ENCODE data around the gene CFAP45.

The CFAP45 gene

DNA sequence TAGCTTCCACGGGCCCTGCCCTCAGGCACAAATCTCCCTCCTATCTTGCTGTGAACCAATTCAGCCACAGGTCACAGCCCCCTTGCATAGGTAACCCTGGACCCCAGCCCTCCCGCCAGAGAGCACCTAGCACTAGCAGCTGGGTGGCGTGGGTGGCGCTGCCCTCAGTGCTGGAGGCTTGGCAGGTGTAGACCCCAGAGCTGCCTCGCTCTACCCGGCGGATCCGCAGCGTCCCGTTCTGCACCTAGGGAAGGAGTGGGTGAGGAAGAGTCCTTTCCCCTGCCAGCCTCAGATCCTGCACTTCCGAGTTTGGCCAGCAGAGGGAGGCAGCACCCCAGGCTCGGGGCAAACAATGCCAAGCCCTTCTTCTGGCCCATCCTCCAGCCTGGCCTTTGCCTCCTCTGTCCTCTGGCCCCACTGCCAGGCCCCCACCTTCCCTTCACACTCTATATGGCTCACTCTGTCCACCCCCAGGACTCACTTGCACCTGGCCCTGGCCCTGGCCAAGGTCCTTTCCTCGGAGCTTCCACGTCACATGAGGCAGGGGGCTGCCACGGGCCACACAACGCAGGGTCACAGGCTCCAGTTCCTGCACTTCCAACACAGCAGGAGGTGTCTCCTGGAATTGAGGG lies 36.4 kb upstream of the CFAP45 start:
- peak; percentile 44 for DNase-seq

DNA sequence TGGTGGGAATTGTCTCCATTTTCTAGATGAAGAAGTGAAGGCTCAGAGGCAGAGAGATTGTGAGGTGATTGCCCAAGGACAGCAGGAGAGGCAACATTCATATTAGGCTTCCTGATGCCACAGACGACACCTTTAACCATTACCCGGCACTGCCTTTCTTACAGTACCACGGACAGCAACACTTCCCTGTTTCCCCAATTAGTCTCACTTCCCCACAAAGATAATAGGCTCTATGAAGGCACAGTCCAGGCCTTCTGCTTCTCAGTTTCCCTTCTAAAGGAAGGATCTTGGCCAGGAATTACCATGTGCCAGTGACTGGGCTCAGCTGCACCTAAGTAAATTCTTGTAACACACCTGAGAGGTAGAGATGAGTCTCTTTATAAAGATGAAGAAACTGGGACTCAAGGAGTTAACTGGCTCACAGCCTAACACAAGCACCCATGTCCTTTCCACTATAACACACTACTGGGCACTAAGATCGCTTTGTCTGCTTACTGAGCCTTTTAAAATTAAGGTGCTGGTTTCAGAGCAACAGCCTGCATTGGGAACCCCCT lies 35.8 kb upstream of the CFAP45 start:
- no peak for DNase-seq

DNA sequence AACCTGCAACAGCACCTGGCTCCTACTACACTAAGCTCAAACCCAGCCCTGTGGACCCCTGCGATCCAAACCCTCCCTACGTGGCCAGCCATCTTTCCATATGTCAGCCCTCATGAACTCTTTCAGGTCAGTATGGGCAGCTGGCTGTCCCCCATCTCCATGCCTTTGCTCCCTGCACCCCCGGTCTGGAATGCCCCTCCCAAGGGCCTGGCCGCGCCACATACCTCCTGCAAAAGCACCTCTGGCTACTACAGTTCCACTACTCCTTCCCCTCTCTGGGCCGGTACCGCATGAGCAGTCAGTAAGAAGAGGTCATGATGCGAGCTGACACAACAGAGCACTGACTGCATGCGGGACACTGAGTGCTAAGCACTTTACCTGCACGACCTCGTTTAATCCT lies 35.3 kb upstream of the CFAP45 start:
- no peak for DNase-seq

GRCh38 chr1:159934136-159935039 lies 34.4 kb upstream of the CFAP45 start:
- no peak for DNase-seq

- DNase-seq: no peak
These were observed 33.4 kb upstream of the CFAP45 start for GRCh38 chr1:159933347-159933746.

- DNase-seq: no peak
These were observed 32.6 kb upstream of the CFAP45 start for GRCh38 chr1:159932296-159933285.

- DNase-seq: no peak
These were observed 31.8 kb upstream of the CFAP45 start for GRCh38 chr1:159931795-159932173.

GRCh38 chr1:159931101-159931794 lies 31.3 kb upstream of the CFAP45 start:
- no peak for DNase-seq

DNA sequence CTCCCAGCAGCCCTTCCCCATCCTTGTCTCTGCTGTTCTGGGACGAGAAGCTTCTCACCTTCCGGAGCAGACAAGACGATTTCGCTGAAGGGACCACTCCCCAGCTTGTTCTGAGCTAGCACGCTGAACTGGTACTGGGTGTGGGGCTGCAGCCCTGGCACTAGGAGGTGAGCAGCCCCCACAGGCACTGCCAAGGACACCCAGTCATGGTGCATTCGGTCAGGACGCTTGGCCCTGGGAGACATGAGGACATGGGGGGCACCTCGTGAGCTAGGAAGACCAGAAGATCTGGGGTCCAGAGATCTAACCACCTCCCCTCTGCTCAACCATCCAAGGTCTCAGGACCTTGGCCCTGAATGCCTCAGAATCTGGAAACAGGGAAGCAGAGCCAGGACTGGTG lies 30.7 kb upstream of the CFAP45 start:
- no peak for DNase-seq

- DNase-seq: no peak
These were observed 30.3 kb upstream of the CFAP45 start for GRCh38 chr1:159930216-159930615.

GRCh38 chr1:159929155-159930051 lies 29.4 kb upstream of the CFAP45 start:
- no peak for DNase-seq

- no peak for DNase-seq
These were observed 28.6 kb upstream of the CFAP45 start for GRCh38 chr1:159928491-159929050.

DNA sequence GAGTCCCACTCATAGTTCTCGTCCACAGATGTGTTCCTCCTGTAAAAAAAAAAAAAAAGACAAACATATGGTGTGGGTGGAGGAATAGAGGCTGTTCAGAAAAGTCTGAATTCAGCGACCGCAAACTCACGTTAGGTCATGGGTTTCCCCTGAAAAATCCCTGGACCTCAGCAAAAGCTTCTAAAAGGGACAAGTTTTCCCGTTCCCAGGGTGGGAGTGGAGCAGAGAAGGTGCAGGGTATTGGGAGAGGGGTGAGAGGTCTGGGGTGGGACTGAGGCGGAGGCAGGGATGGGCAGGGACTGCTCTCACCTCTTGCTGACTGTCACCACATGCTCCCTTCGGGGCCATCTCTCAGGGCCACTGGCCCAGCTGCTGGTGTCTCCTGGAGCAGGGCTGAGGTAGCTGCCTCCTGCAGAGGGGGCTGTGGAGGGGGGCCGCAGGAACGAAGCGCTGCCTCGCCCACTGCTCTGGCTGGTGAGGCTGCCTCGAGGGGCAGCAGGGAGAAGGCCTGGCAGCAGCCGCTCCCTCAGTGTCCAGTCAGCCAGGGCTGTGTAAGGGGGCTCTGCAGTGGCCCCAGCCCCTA lies 28.0 kb upstream of the CFAP45 start:
- no peak for DNase-seq

- no peak for DNase-seq
These were observed 27.4 kb upstream of the CFAP45 start for GRCh38 chr1:159927211-159927848.

- DNase-seq: no peak
These were observed 25.7 kb upstream of the CFAP45 start for GRCh38 chr1:159925719-159926078.

DNA sequence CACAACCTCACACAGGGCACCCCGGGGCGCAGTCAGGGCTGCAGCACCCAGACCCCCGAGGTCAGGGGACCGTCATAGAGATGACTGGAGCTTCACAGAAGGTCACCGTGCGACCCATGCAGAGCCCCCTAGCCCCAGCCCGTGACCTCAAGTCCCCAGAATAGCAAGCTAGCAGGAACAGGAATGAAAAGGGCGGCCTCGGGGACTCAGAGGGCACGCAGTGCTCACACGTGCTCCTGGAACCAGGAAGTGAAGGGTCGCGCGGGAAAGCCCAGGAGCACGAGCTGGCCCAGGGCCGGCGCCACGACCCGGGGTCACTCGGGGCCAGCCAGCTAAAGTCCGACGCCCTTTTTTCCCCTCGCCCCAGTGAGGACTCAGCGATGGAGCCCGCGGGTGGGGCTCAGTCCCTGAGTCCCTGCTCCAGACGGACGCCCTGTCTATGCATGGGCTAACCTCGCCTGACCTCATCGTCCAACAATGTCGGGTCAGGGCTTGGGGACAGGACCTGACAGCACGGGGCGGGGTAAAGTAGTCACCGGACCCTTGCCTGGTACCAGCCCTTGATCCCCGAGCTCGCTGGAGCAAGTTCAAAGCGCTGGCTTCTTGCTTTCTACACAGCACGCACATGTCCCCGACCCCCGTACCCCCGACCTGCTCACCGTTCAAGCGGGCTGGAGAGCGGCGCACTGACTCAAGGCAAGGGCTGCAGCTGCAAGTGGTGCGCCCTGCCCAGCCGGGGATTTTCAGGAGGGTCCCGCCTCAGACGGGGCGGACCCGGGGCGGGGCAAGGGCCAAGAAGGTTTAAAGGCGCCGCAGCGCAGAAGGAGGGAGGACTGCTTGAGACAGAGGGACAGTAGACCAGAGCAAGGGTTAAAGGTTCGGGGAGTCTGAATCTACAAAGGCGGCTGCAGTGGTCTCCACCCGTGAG lies 25.1 kb upstream of the CFAP45 start, which contains the start of gene TAGLN2:
Gene TAGLN2, minus strand, starts transcription at position 717 of the 928 bp plus-strand sequence. CDS start 4,998 bp downstream, outside the sequence.
- peak; percentile 92 for DNase-seq

GRCh38 chr1:159924025-159924790 lies 24.2 kb upstream of the CFAP45 start:
- DNase-seq: peak; percentile 87

Data from fibroblast of upper back skin (primary cell).